SK-N-SH treated with all-trans-retinoic acid at 6 μM for 48 hours (cell line): Measurements from ENCODE around the gene TMC8.

Experiments
- ATAC-seq: fragments of 200-7000 bp; cut with Tn5 transposase; 3 replicates; pipeline ENCODE4 v1.9.1; 2020; ENCODE audit warnings: mild to moderate bottlenecking, moderate library complexity
- ARNTL ChIP-seq: fragments of 450-650 bp; formaldehyde crosslinking; IDR thresholded peaks from 2 replicates; pipeline ENCODE4 v1.5.0; 2020; ENCODE audit warnings: low read depth, mild to moderate bottlenecking, moderate library complexity, borderline replicate concordance
- CSDC2 ChIP-seq: fragments of 250-450 bp; sonication (Bioruptor Pico); IDR thresholded peaks from 2 replicates; pipeline ENCODE4 v1.5.0; 2020; ENCODE audit warnings: mild to moderate bottlenecking, moderate library complexity
- ESRRG ChIP-seq: fragments of 250-450 bp; sonication (Bioruptor Pico); IDR thresholded peaks from 2 replicates; pipeline ENCODE4 v1.6.1; 2021; ENCODE audit warnings: mild to moderate bottlenecking
- GLIS3 ChIP-seq: fragments of 250-450 bp; sonication (Bioruptor Pico); IDR thresholded peaks from 2 replicates; pipeline ENCODE4 v1.5.0; 2020; ENCODE audit warnings: mild to moderate bottlenecking, moderate library complexity
- ISL1 ChIP-seq: fragments of 250-450 bp; sonication (Bioruptor Pico); IDR thresholded peaks from 2 replicates; pipeline ENCODE4 v2.1.2; 2022; ENCODE audit warnings: mild to moderate bottlenecking, moderate library complexity
- OSR1 ChIP-seq: fragments of 250-450 bp; sonication (Bioruptor Pico); IDR thresholded peaks from 2 replicates; pipeline ENCODE4 v1.8.0; 2022; ENCODE audit warnings: moderate library complexity, mild to moderate bottlenecking, inconsistent platforms
- PPARA ChIP-seq: fragments of 250-450 bp; sonication (Bioruptor Pico); IDR thresholded peaks from 2 replicates; pipeline ENCODE4 v1.5.0; 2020; ENCODE audit warnings: mild to moderate bottlenecking, borderline replicate concordance
- RARB ChIP-seq: fragments of 250-450 bp; sonication (Bioruptor Pico); IDR thresholded peaks from 2 replicates; pipeline ENCODE4 v1.8.0; 2021; ENCODE audit warnings: mild to moderate bottlenecking, moderate library complexity
- SNAI2 ChIP-seq: fragments of 250-450 bp; sonication (Bioruptor Pico); IDR thresholded peaks from 2 replicates; pipeline ENCODE4 v1.5.0; 2020; ENCODE audit warnings: mild to moderate bottlenecking, moderate library complexity
- TCF4 ChIP-seq: fragments of 250-450 bp; sonication (Bioruptor Pico); IDR thresholded peaks from 2 replicates; pipeline ENCODE4 v1.8.0; 2021; ENCODE audit warnings: mild to moderate bottlenecking, moderate library complexity, borderline replicate concordance
- TOX ChIP-seq: fragments of 250-450 bp; sonication (Bioruptor Pico); IDR thresholded peaks from 2 replicates; pipeline ENCODE4 v1.8.0; 2021; ENCODE audit warnings: mild to moderate bottlenecking, moderate library complexity, borderline replicate concordance
- ZC3H10 ChIP-seq: fragments of 250-450 bp; sonication (Bioruptor Pico); IDR thresholded peaks from 2 replicates; pipeline ENCODE4 v1.5.1; 2021; ENCODE audit warnings: mild to moderate bottlenecking, moderate library complexity
- ZFP3 ChIP-seq: fragments of 250-450 bp; sonication (Bioruptor Pico); IDR thresholded peaks from 2 replicates; pipeline ENCODE4 v1.5.0; 2020; ENCODE audit warnings: mild to moderate bottlenecking, moderate library complexity
- ZFP30 ChIP-seq: fragments of 450-650 bp; formaldehyde crosslinking; IDR thresholded peaks from 2 replicates; pipeline ENCODE4 v1.5.0; 2022; ENCODE audit warnings: mild to moderate bottlenecking, moderate library complexity
- ZNF565 ChIP-seq: fragments of 450-650 bp; formaldehyde crosslinking; conservative IDR thresholded peaks from 2 replicates; pipeline ENCODE4 v1.5.0; 2020; ENCODE audit warnings: low read depth, mild to moderate bottlenecking, moderate library complexity
- ZNF70 ChIP-seq: fragments of 450-650 bp; formaldehyde crosslinking; IDR thresholded peaks from 2 replicates; pipeline ENCODE4 v1.5.0; 2020; ENCODE audit warnings: mild to moderate bottlenecking, moderate library complexity
- ZNF8 ChIP-seq: fragments of 450-650 bp; formaldehyde crosslinking; IDR thresholded peaks from 2 replicates; pipeline ENCODE4 v1.5.0; 2020; ENCODE audit warnings: mild to moderate bottlenecking, moderate library complexity
- TF ChIP-seq, protein P1 (sequence below): fragments of 250-450 bp; sonication (Bioruptor Pico); IDR thresholded peaks from 2 replicates; pipeline ENCODE4 v1.5.0; 2020; ENCODE audit warnings: mild to moderate bottlenecking, moderate library complexity
- TF ChIP-seq, protein P2 (sequence below): fragments of 250-450 bp; sonication (Bioruptor Pico); IDR thresholded peaks from 2 replicates; pipeline ENCODE4 v1.8.0; 2021; ENCODE audit warnings: low read depth, mild to moderate bottlenecking, moderate library complexity, borderline replicate concordance
- TF ChIP-seq, protein P3 (sequence below): fragments of 250-450 bp; sonication (Bioruptor Pico); IDR thresholded peaks from 2 replicates; pipeline ENCODE4 v1.5.1; 2020; ENCODE audit warnings: low read depth, mild to moderate bottlenecking, moderate library complexity
- TF ChIP-seq, protein P4 (sequence below): fragments of 250-450 bp; sonication (Bioruptor Pico); IDR thresholded peaks from 2 replicates; pipeline ENCODE4 v1.8.0; 2020; ENCODE audit warnings: mild to moderate bottlenecking, moderate library complexity, borderline replicate concordance

TMC8 gene

DNA sequence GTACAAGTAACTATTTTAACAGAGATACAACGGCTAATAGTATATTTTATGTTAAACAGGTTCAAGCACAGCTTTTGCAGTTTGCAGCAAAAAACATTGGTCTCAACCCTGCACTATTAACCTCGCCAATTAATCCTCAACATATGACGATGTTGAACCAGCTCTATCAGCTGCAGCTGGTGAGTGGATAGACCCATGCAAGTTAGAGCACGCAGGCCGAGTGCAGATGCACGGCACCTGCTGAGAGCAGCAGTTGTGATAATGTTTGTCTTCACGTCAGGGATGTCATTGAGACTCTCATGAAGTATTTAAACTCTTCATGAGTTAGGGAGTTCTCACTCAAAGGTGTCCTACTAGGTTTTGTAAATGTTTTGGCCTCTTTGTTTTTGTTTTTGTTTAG lies 47.6 kb upstream of the TMC8 start:
- TF ChIP-seq, protein P1, sequence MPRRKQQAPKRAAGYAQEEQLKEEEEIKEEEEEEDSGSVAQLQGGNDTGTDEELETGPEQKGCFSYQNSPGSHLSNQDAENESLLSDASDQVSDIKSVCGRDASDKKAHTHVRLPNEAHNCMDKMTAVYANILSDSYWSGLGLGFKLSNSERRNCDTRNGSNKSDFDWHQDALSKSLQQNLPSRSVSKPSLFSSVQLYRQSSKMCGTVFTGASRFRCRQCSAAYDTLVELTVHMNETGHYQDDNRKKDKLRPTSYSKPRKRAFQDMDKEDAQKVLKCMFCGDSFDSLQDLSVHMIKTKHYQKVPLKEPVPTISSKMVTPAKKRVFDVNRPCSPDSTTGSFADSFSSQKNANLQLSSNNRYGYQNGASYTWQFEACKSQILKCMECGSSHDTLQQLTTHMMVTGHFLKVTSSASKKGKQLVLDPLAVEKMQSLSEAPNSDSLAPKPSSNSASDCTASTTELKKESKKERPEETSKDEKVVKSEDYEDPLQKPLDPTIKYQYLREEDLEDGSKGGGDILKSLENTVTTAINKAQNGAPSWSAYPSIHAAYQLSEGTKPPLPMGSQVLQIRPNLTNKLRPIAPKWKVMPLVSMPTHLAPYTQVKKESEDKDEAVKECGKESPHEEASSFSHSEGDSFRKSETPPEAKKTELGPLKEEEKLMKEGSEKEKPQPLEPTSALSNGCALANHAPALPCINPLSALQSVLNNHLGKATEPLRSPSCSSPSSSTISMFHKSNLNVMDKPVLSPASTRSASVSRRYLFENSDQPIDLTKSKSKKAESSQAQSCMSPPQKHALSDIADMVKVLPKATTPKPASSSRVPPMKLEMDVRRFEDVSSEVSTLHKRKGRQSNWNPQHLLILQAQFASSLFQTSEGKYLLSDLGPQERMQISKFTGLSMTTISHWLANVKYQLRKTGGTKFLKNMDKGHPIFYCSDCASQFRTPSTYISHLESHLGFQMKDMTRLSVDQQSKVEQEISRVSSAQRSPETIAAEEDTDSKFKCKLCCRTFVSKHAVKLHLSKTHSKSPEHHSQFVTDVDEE (CRISPR knock-in tag): no peak
- no peak for TF ChIP-seq ZNF70 (CRISPR knock-in tag)
- no peak for TF ChIP-seq ESRRG (CRISPR knock-in tag)
- TF ChIP-seq TOX (CRISPR knock-in tag): no peak
- TF ChIP-seq, protein P2, sequence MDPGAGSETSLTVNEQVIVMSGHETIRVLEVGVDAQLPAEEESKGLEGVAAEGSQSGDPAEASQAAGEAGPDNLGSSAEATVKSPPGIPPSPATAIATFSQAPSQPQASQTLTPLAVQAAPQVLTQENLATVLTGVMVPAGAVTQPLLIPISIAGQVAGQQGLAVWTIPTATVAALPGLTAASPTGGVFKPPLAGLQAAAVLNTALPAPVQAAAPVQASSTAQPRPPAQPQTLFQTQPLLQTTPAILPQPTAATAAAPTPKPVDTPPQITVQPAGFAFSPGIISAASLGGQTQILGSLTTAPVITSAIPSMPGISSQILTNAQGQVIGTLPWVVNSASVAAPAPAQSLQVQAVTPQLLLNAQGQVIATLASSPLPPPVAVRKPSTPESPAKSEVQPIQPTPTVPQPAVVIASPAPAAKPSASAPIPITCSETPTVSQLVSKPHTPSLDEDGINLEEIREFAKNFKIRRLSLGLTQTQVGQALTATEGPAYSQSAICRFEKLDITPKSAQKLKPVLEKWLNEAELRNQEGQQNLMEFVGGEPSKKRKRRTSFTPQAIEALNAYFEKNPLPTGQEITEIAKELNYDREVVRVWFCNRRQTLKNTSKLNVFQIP (CRISPR knock-in tag): no peak
- TF ChIP-seq ZC3H10: no peak
- TF ChIP-seq GLIS3 (CRISPR knock-in tag): no peak
- TF ChIP-seq ZFP30 (CRISPR knock-in tag): no peak
- no peak for TF ChIP-seq CSDC2 (CRISPR knock-in tag)
- no peak for TF ChIP-seq ISL1
- no peak for TF ChIP-seq PPARA
- TF ChIP-seq SNAI2 (CRISPR knock-in tag): no peak
- TF ChIP-seq, protein P3, sequence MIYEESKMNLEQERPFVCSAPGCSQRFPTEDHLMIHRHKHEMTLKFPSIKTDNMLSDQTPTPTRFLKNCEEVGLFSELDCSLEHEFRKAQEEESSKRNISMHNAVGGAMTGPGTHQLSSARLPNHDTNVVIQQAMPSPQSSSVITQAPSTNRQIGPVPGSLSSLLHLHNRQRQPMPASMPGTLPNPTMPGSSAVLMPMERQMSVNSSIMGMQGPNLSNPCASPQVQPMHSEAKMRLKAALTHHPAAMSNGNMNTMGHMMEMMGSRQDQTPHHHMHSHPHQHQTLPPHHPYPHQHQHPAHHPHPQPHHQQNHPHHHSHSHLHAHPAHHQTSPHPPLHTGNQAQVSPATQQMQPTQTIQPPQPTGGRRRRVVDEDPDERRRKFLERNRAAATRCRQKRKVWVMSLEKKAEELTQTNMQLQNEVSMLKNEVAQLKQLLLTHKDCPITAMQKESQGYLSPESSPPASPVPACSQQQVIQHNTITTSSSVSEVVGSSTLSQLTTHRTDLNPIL (CRISPR knock-in tag): no peak
- no peak for TF ChIP-seq TCF4 (CRISPR knock-in tag)
- no peak for TF ChIP-seq OSR1 (CRISPR knock-in tag)
- no peak for TF ChIP-seq ZNF565 (CRISPR knock-in tag)
- TF ChIP-seq ARNTL (CRISPR knock-in tag): no peak
- TF ChIP-seq, all 23 proteins: peak for 0
- ATAC-seq: no peak

DNA sequence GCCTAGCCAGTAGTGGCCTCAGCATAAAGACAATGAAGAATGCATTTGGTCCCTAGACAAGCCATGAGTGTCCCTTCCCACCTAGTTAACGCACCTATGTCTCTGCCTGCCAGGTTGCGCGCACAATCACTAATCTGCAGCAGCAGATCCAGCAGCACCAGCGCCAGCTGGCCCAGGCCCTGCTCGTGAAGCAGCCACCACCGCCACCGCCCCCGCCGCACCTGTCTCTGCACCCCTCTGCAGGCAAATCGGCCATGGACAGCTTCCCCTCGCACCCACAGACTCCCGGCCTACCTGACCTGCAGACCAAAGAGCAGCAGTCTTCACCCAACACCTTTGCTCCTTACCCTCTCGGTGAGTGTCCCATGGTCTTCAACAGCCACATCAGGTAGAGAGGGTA lies 43.8 kb upstream of the TMC8 start:
- TF ChIP-seq ZNF70 (CRISPR knock-in tag): no peak
- TF ChIP-seq, protein P3 (CRISPR knock-in tag): no peak
- no peak for TF ChIP-seq OSR1 (CRISPR knock-in tag)
- no peak for TF ChIP-seq PPARA
- no peak for TF ChIP-seq TOX (CRISPR knock-in tag)
- TF ChIP-seq ARNTL (CRISPR knock-in tag): no peak
- no peak for TF ChIP-seq ZFP30 (CRISPR knock-in tag)
- TF ChIP-seq TCF4 (CRISPR knock-in tag): no peak
- TF ChIP-seq CSDC2 (CRISPR knock-in tag): no peak
- no peak for TF ChIP-seq ESRRG (CRISPR knock-in tag)
- TF ChIP-seq ZNF565 (CRISPR knock-in tag): no peak
- no peak for TF ChIP-seq ZNF8 (CRISPR knock-in tag)
- no peak for TF ChIP-seq ZFP3 (CRISPR knock-in tag)
- TF ChIP-seq, protein P4, sequence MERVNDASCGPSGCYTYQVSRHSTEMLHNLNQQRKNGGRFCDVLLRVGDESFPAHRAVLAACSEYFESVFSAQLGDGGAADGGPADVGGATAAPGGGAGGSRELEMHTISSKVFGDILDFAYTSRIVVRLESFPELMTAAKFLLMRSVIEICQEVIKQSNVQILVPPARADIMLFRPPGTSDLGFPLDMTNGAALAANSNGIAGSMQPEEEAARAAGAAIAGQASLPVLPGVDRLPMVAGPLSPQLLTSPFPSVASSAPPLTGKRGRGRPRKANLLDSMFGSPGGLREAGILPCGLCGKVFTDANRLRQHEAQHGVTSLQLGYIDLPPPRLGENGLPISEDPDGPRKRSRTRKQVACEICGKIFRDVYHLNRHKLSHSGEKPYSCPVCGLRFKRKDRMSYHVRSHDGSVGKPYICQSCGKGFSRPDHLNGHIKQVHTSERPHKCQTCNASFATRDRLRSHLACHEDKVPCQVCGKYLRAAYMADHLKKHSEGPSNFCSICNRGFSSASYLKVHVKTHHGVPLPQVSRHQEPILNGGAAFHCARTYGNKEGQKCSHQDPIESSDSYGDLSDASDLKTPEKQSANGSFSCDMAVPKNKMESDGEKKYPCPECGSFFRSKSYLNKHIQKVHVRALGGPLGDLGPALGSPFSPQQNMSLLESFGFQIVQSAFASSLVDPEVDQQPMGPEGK (CRISPR knock-in tag): no peak
- no peak for TF ChIP-seq ISL1
- no peak for TF ChIP-seq SNAI2 (CRISPR knock-in tag)
- no peak for TF ChIP-seq GLIS3 (CRISPR knock-in tag)
- no peak for ATAC-seq

DNA sequence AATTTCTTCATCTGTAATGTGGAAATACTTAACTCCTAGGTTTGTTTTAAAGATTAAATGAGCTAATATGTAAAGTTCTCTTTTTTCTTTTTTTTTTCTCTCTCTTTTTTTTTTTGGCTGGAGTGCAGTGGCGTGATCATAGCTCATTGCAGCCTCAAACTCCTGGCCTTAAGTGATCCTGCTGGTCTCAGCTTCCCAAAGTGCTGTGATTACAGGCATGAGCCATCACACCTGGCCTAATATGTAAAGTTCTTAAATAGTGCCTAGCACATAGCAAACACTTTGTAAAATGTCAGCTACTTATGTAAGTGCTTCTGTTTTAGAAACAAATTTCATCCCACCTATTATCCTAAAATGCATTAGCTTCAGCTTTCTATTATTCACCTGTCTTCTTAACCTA lies 42.0 kb upstream of the TMC8 start:
- no peak for ATAC-seq
- TF ChIP-seq TCF4 (CRISPR knock-in tag): no peak
- TF ChIP-seq, protein P4 (CRISPR knock-in tag): no peak
- no peak for TF ChIP-seq ARNTL (CRISPR knock-in tag)
- no peak for TF ChIP-seq PPARA
- TF ChIP-seq ZFP3 (CRISPR knock-in tag): no peak
- no peak for TF ChIP-seq GLIS3 (CRISPR knock-in tag)
- no peak for TF ChIP-seq ZC3H10
- no peak for TF ChIP-seq RARB (CRISPR knock-in tag)
- TF ChIP-seq, protein P2 (CRISPR knock-in tag): no peak
- TF ChIP-seq ZNF70 (CRISPR knock-in tag): no peak
